Panc1 (cell line): ENCODE results near the gene MEGF11. TPM values are rescaled to one million over a fixed set of nuclear protein-coding genes. Genes with fewer than 3 reads are reported as not detected.

Experiments used
- ATAC-seq: fragments of 200-7000 bp; cut with Tn5 transposase; 2 replicates; pipeline ENCODE4 v1.9.1; 2020; ENCODE audit warnings: mild to moderate bottlenecking, moderate library complexity
- BruUV-seq: library from RNA; stranded (reverse); fragments of 400-500 nt; replicated peaks from 2 replicates; lab custom pipeline; 2021; lab: Mats Ljungman, UMichigan
- CTCF ChIA-PET: fragments of 300-600 bp; sonication (Branson Sonifier 250); formaldehyde crosslinking; loops from one replicate; lab custom pipeline; 2022; ENCODE audit warnings: antibody characterized with exemption; lab: Charles Lee
- POLR2A ChIA-PET: fragments of 300-600 bp; sonication (Branson Sonifier 250); formaldehyde crosslinking; loops from one replicate; lab custom pipeline; 2022; ENCODE audit warnings: antibody characterized with exemption; lab: Charles Lee
- DNase-seq: peaks from one replicate; pipeline ENCODE4 v3.0.0-alpha.2; 2010; ENCODE audit warnings: low read depth, low spot score
- H3K27ac ChIP-seq: 2 replicates; pipeline ENCODE4 v1.5.1; 2011; ENCODE audit warnings: mild to moderate bottlenecking, low read length, inconsistent platforms
- H3K27me3 ChIP-seq: fragments of 200-500 bp; sonication (Bioruptor generic); 2 replicates; pipeline ENCODE4 v1.6.0; 2014; ENCODE audit warnings: low read length, inconsistent platforms; ENCODE audit not compliant: control insufficient read depth, insufficient read depth
- H3K36me3 ChIP-seq: fragments of 200-500 bp; sonication (Bioruptor generic); 2 replicates; pipeline ENCODE4 v1.5.1; 2014; ENCODE audit warnings: inconsistent platforms, mild to moderate bottlenecking, low read length, moderate library complexity; ENCODE audit not compliant: control insufficient read depth, insufficient read depth
- H3K4me1 ChIP-seq: 2 replicates; pipeline ENCODE4 v1.5.1; 2011; ENCODE audit warnings: inconsistent platforms, mild to moderate bottlenecking, low read length, moderate library complexity; ENCODE audit not compliant: control insufficient read depth, insufficient read depth
- H3K4me3 ChIP-seq, 2 experiments: 2 replicates each; pipeline ENCODE4 v1.5.1; 2011 to 2012; ENCODE audit warnings: low read depth in 2 of 2, low read length in 2 of 2, mild to moderate bottlenecking in 2 of 2, inconsistent platforms in 1 of 2, moderate library complexity in 1 of 2
- H3K9me3 ChIP-seq: fragments of 200-500 bp; sonication (Bioruptor generic); 2 replicates; pipeline ENCODE4 v1.5.1; 2014; ENCODE audit warnings: low read depth, mild to moderate bottlenecking, inconsistent platforms, low read length, moderate library complexity; ENCODE audit not compliant: control insufficient read depth, insufficient read depth
- POLR2AphosphoS5 ChIP-seq: IDR thresholded peaks from 2 replicates; pipeline ENCODE4 v1.6.1; 2012; ENCODE audit warnings: mild to moderate bottlenecking, low read depth, low read length, moderate library complexity
- SIN3A ChIP-seq: IDR thresholded peaks from 2 replicates; pipeline ENCODE4 v1.6.1; 2012; ENCODE audit warnings: low read depth, mild to moderate bottlenecking, low read length, moderate library complexity, borderline replicate concordance; ENCODE audit not compliant: insufficient read depth
- TCF7L2 ChIP-seq: IDR thresholded peaks from 2 replicates; pipeline ENCODE4 v1.6.1; 2011; ENCODE audit warnings: mild to moderate bottlenecking, low read depth, low read length, inconsistent platforms
- in situ Hi-C: cut with HindIII; loops from 2 replicates; pipeline ENCODE4 v1.10.0; 2016; ENCODE audit warnings: low sequenced_read_pairs, low pct_unique_long_range_greater_than_20kb
- intact Hi-C: fragments of 100-400 bp; cut with micrococcal nuclease; formaldehyde crosslinking; loops from one replicate; pipeline ENCODE4 v1.10.0; 2022; ENCODE audit not compliant: unreplicated experiment
- total RNA-seq: library from RNA; stranded (reverse); gene quantifications from one replicate; pipeline ENCODE4 v1.2.1, GENCODE V29; 2021; ENCODE audit not compliant: unreplicated experiment
- TF ChIP-seq, protein P1 (sequence below): fragments of 450-650 bp; IDR thresholded peaks from 2 replicates; pipeline ENCODE4 v1.5.1; 2017; ENCODE audit warnings: mild to moderate bottlenecking
- TF ChIP-seq, protein P2 (sequence below), 2 experiments: IDR thresholded peaks; 2 replicates each; pipeline ENCODE4 v1.6.1; 2011 to 2012; ENCODE audit warnings: low read depth in 2 of 2, control low read depth in 1 of 2, low read length in 1 of 2, mild to moderate bottlenecking in 1 of 2, moderate library complexity in 1 of 2; ENCODE audit not compliant: insufficient read depth in 1 of 2

The MEGF11 gene
- total RNA-seq, 1 experiment from 2014 or later = 0.95 TPM

GRCh38 chr15:66033143-66033542 lies 220.4 kb downstream of the MEGF11 start:
- no peak overlapping the region for H3K4me3 ChIP-seq
- ChIA-PET CTCF (no interaction called here), POLR2A (no interaction called here)
- ATAC-seq (no peak), DNase-seq (no peak)
- no TSS peak for BruUV-seq
- TF ChIP-seq SIN3A (no peak), TCF7L2 (no peak), POLR2AphosphoS5 (no peak)
- TF ChIP-seq, protein P1, sequence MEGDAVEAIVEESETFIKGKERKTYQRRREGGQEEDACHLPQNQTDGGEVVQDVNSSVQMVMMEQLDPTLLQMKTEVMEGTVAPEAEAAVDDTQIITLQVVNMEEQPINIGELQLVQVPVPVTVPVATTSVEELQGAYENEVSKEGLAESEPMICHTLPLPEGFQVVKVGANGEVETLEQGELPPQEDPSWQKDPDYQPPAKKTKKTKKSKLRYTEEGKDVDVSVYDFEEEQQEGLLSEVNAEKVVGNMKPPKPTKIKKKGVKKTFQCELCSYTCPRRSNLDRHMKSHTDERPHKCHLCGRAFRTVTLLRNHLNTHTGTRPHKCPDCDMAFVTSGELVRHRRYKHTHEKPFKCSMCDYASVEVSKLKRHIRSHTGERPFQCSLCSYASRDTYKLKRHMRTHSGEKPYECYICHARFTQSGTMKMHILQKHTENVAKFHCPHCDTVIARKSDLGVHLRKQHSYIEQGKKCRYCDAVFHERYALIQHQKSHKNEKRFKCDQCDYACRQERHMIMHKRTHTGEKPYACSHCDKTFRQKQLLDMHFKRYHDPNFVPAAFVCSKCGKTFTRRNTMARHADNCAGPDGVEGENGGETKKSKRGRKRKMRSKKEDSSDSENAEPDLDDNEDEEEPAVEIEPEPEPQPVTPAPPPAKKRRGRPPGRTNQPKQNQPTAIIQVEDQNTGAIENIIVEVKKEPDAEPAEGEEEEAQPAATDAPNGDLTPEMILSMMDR = no peak
- TF ChIP-seq, protein P2, sequence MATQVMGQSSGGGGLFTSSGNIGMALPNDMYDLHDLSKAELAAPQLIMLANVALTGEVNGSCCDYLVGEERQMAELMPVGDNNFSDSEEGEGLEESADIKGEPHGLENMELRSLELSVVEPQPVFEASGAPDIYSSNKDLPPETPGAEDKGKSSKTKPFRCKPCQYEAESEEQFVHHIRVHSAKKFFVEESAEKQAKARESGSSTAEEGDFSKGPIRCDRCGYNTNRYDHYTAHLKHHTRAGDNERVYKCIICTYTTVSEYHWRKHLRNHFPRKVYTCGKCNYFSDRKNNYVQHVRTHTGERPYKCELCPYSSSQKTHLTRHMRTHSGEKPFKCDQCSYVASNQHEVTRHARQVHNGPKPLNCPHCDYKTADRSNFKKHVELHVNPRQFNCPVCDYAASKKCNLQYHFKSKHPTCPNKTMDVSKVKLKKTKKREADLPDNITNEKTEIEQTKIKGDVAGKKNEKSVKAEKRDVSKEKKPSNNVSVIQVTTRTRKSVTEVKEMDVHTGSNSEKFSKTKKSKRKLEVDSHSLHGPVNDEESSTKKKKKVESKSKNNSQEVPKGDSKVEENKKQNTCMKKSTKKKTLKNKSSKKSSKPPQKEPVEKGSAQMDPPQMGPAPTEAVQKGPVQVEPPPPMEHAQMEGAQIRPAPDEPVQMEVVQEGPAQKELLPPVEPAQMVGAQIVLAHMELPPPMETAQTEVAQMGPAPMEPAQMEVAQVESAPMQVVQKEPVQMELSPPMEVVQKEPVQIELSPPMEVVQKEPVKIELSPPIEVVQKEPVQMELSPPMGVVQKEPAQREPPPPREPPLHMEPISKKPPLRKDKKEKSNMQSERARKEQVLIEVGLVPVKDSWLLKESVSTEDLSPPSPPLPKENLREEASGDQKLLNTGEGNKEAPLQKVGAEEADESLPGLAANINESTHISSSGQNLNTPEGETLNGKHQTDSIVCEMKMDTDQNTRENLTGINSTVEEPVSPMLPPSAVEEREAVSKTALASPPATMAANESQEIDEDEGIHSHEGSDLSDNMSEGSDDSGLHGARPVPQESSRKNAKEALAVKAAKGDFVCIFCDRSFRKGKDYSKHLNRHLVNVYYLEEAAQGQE (IDR thresholded peaks at IDR 0.05; ENCODE audit: insufficient read depth in 1 of 2, low read depth in 2 of 2, low read length in 1 of 2) = no peak
- H3K4me1 ChIP-seq = no peaks in the 10 kb centered on the region
- in situ Hi-C loops (no loop called here), intact Hi-C loops (no loop called here)
- no peak overlapping the region for H3K27ac ChIP-seq
- H3K36me3 ChIP-seq = no peaks in the 10 kb centered on the region
- H3K27me3 ChIP-seq = peaks cover 9% of the 10 kb centered on the region; the same call in 1 of the 2 replicates
- no peaks in the 10 kb centered on the region for H3K9me3 ChIP-seq

DNA sequence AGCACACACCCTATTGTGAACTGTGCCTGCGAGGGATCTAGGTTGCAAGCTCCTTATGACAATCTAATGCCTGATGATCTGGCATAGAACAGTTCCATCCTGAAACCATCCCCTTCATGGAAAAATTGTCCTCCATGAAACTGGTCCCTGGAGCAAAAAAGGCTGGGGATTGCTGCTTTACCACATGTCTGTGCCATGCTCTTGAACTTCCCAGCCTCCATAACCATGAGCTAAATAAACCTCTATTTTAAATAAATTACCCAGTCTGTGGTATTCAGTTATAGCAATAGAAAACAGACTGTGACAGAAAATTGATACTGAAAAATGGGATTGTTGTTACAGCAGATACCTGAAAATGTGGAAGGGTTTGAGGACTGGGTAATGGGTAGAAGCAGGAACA lies 221.5 kb downstream of the MEGF11 start:
- TF ChIP-seq POLR2AphosphoS5 = no peak
- TF ChIP-seq, protein P1 = no peak
- TF ChIP-seq, protein P2 (IDR thresholded peaks at IDR 0.05; ENCODE audit: insufficient read depth in 1 of 2, low read depth in 2 of 2, low read length in 1 of 2) = no peak
- TF ChIP-seq TCF7L2 = no peak
- no peak for TF ChIP-seq SIN3A
- H3K4me3 ChIP-seq = no peak overlapping the region
- BruUV-seq = no TSS peak
- ChIA-PET CTCF (no interaction called here), POLR2A (no interaction called here)
- DNase-seq (no peak), ATAC-seq (no peak)
- no peaks in the 10 kb centered on the region for H3K9me3 ChIP-seq
- no peak overlapping the region for H3K27ac ChIP-seq
- H3K36me3 ChIP-seq = no peaks in the 10 kb centered on the region
- H3K4me1 ChIP-seq = no peaks in the 10 kb centered on the region
- in situ Hi-C loops = no loop called here
- 0 out of 2 replicates have a peak, but pooled peaks cover 6% of the 10 kb centered on the region for H3K27me3 ChIP-seq
- intact Hi-C loops = no loop called here
